ENCODE results near the gene TTC22.
A peak's percentile ranks its signal among the peaks of the same experiment; 100 is the strongest.

Gene TTC22

DNA sequence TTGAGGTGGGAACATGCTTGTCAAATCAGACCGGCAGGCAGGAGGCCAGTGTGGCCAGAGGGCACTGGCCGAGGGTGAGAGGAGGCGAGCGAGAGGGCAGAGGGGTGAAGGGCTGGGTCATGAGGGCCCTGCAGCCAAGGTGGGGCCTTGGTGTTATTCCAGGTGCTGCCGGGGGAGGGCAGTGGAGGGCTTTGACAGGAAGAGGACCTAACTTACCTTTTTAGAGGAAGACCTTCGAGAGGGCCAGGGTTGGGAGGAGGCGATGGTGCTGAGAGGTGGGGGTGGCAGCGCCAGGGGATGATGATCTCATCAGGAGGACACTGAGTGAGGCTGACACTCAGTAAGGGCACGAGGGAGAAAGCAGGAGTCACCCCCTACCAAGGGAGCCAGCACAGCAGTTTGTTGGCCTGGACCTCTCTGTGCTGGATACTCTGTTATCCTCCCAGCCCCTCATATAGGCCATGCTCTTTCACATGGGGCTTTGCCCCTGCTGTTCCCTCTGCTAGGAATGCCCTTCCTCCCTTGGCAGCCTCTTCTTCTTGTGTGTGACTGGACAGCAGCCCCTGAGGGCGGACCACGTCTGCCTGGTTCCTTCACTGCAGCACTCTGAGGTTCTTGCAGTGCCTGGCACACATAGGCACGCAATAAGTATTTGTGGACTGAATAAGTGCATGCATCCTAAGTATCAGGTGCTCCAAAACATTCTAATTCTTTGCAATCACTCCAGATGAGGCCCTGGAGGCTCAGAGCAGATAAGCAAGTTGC lies 7.5 kb upstream of the TTC22 start:
- DNase-seq (ENCODE audit: low read depth in 2 of 2, low spot score in 1 of 2) = no peak

DNA sequence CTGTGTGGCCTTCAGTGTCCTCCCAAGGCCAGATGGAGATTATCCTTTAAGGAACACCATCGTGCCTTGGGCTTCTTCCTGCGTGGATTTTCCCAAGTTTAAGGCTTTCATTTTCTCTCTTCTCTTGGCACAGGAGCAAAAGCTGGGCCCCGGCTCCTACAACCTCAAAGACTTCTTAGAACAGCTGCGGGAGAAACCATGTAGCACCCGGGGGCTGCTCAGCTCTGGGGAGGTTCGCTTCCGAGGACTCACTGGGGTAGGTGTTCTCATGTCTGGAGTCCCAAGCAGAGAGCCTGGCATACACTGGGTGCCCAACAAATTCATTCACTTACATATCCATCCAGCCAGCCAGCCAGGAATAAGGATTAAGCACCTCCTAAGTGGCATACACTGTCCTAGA lies 6.6 kb upstream of the TTC22 start:
- DNase-seq (ENCODE audit: low read depth in 2 of 2, low spot score in 1 of 2) = no peak

DNA sequence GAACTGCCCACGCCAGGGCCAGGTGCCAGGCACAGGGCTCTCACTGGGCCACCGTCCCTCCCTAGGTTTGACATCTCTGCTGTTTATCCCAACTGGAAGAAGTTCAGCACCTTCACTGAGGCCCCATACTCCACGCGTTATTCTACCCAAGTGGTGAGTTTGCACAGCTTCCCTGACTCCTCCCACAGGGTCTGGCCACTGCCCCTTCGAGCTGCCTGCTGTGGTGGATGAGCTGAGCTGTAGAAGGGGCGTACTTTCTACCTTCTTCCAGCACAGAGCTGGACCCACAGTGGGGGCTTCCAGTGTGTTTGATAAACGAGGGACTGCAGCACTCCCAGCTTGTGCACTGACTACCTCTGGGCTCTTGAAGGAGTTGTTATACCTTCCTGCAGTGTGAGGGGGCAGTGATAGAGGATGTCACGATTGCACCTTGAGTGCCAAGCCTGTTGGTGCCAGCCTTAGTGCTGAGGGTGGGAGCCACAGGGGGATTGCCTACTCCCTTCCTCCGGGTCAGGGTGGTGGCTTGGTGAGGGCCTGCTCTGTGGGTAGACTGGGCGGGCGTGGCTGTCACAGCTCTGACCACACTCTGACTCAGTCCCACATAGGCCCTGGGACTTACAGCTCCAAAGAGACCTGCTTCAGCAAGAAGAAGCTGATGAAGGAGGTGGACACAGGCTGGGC lies 5.9 kb upstream of the TTC22 start:
- DNase-seq (ENCODE audit: low read depth in 2 of 2, low spot score in 1 of 2) = peak in 1 of 2 donors; percentile 27

DNA sequence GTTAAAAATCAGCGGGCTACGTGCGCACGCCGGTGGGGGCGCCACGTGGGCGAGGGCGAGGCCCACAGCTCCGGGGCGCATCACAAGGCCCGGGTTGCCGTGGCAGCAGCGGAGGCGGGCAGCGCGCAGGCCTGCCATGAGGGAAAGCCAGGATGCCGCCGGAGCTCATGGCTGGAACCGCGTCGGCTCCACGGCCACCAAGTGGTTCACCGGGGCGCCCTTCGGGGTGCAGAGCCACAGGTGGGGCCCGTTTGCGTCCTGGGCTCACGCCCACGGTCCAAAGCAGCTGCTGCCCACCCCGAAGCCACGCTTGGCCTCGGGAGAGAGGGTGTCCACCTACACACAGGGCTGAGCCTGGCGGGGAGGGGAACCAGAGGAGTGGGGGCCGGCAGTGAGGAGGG lies 4.9 kb upstream of the TTC22 start:
- no peak for DNase-seq (ENCODE audit: low read depth in 2 of 2, low spot score in 1 of 2)

DNA sequence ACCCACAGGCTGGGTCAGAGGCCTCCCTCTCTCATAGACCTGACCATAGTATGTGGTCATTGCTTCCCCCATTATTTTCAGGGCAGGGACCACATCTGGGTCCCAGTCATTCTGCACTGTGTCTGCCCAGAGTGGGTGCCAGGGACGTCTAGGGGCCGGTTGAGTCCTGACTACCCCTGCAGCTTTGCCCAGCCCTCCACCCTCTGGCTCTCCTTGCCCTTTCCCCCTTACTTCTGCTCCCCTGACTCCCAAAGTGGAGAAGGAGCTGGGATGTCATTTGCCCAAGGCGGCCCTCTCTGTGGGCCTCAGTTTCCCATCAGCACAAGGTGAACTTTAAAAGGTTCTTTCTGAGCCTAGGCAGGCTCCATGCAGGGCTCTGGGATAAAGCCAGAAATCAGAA lies 4.3 kb upstream of the TTC22 start:
- DNase-seq (ENCODE audit: low read depth in 2 of 2, low spot score in 1 of 2) = no peak

DNA sequence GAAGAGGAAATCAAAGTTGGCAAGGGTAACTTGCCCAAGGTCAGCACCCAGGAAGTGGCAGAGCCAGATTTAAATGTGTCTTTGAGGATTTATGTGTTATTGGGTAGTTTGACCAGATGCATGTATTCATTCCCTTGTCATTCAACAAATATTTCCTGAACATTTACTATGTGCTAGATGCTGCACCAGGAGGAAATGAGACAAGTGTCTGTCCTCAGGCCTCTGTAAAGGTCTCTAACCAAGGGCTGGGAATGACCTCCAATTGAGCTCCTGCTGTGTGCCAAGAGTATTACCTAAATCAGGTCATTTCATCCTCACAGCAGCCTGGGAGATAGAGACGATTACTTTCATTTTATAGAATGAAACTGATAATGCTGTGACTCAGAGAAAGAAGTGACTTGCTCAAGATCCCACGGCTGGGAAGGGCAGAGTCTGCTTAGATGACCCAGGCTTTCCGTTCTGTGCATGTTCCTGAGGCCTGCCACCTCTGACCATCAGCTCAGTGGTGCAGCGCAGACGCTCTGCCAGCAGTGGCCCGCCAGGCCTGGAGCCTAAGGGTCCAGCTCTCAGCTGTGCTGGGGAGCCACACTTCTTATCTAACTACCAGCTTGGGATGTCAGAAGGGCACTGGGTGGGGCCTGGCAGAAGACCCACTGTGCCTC lies 3.5 kb upstream of the TTC22 start:
- no peak for DNase-seq (ENCODE audit: low read depth in 2 of 2, low spot score in 1 of 2)

DNA sequence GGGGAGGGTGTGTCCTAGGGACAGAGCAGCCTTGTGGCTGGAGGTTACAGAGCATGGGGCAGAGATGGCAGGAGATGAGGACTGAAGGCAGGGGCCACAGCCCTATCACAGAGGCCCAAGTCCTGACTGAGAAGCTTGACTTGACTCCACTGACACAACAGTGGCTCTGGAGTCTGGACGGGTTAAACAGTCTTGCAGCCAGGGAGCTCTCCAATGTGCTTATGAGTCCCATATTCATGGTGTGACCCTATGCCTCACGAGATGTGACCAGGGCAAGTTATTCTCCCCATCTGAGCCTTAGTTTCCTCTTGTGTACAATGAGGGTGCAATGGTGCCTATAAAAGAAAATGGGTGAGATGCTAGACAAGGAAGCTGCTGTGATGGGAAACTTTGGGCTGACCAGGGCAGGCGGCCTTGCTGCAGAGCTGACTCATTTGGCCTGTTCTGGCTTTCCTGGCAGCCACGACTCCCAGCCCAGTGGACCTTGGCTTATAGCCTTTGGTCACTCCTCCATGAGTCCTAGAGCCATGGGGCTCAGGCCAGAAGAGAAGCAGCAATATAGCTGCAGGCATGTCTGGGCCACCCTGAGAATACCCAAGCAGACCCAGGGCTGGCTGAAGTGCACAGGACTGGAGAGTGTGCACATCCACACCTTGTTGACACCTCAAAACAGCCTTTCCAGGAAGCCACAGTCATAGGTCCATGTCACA lies 2.8 kb upstream of the TTC22 start:
- no peak for DNase-seq (ENCODE audit: low read depth in 2 of 2, low spot score in 1 of 2)

DNA sequence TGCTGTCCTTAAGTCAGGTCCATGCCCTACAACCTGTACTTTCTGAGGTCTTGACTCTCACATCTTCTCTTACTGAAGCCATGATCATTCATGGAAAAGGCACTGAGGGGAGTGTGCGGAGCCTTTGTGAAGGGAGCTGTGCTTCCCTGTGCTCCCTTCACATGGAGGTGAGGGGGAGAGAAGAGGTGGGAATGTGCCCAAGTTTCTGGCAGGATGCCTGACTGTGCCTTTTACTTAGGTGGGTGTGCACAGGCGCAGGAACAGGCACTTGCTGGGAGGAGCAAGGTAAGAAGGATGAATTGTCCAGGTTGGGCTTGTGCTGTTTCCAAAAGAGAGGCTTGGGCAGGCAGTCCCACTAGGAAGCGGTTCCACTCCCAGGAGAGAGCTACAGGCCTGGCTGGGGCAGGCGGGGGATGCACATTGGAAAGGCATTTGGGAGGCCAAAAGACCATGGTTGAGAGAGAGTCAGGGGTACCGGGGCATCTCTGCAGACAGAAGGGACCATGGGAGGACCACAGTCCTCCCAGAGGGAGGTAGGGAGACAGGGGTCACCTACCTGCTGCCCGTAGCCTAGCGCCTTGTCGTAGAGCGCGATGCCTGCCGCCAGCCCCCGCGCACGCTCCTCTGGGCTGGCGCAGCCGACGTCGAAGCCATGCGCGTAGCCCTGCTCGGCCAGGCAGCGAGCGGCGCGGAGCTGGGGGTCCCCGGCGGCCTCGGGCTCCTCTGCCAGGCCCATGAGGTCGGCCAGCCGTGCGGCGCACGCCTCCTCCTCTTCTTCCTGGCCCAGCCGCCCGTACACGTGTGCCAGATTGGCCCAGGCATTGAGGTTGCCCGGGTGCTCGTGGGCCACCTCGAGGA lies 853 bp downstream of the TTC22 start:
- DNase-seq (ENCODE audit: low read depth in 2 of 2, low spot score in 1 of 2) = no peak

DNA sequence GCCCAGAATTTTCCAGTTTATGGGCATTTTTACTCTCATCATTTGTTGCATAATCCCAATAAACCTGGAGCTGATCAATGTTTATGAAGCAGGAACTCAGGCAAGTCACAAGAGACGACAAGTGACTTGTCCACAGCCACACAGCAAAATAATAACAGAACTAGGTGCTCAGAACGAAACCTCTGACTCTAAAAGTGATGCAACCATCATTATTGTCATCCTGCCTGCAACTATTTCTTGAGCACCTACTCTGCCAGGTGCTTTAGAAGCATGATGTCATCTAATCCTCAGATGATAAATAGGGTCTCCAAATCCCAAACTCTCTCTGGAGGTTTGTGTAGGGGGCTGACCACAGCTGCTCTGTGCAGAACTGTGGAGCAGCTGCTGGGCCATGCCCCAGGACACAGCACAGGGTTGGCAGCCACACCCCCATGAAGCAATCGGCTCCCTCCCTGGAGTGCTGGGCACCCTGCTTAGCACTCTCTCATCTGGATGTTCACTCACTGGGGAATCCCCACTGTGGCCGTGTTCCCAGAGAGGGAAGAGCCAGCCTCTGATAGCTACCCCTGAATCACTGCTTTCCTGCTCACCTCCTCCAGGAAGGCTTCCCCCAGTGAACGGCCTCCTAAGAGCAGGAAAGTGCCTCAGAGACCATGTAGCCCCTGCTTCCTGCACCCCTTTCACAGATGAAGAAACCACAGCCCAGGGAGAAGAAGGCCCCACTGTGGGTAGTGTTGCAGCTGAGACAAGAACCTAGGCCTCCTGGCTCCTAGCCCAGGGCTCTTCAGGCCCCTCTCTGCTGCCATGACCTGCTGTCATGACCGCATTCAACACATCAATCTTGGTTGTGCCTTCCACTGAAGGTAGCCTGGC lies 2.1 kb downstream of the TTC22 start:
- DNase-seq (ENCODE audit: low read depth in 2 of 2, low spot score in 1 of 2) = peak in 1 of 2 donors; percentile 2

DNA sequence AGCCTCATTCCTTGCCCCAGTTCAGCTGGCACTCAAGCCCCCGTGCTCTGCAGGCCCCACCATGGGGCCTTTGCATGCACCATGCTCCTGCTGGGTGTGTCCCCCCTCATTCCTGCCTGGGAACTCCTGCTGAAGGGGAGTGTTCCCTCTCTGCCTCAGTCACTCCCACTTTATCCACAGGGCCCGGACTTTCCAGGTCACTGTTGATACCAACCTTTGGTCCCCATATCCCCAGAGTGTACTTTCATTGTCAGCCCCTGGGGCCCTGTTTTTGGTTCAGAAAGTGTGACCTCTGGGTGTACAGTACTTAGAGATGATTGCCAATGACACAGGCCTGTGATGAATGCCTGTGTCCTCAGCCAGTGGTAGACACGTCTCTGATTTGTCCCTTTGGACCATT lies 2.9 kb downstream of the TTC22 start:
- DNase-seq (ENCODE audit: low read depth in 2 of 2, low spot score in 1 of 2) = no peak

DNA sequence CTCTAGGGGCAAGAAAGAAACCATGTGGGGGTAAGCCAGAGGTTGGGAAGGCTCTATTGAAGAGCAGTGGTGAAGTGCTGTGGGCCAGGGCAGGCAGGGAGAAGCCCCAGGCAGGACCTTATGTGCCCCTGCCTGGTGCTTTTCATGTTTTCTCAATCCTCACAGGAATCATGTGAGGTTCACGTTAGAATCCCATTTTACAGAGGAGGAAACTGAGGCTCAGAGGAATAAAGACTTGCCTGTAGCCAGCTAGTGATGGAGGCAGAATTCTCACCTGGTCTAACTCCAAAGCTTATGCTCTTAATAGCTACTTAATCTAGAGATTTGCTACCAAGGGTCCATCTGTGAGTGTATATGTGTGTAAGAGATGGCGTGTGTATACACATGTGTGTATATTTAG lies 4.2 kb downstream of the TTC22 start:
- no peak for DNase-seq (ENCODE audit: low read depth in 2 of 2, low spot score in 1 of 2)

DNA sequence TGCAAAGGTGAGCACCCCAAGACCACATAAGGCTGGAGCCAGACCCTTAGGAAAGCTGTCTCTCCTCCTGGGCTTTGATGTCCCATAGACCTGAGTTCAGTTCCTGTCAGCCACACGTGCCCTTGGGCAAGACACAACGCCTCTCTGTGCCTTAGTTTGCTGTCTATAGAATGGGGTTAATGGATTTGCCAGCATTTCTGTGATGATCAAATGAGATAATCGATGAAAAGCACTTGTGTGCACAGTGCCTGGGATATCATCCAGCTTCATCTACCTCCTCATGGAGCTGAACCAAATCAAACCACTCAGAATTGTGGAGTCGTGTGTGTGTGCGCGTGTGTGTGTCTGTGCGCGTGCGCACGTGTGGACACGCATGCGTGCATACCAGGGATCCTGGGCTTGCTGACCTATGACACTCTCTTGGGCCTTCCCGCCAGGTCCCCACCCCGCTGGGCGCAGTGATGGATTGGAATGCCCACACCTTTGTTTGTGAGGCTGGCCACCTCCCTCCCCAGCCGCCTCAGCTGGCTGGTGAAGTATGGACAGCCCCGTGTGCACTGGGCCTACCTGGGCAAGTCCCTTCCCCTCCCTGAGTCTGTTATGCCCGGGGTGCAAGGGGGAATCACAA lies 5.2 kb downstream of the TTC22 start:
- no peak for DNase-seq (ENCODE audit: low read depth in 2 of 2, low spot score in 1 of 2)

DNA sequence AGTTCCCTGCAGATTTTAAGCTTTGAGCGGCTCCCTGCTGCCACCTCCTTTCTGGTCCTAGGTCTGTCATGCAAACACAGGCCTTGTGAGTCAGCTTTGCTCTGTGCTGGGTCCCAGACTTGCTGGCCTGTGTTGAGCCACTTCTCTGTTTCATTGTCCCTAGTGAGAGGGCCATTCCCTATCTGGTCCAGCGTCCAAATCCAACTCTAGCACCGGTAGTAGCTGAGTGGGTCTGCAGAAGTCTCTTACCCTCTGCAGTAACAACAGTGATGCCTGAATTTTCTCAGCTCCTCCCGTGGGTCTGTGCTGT lies 5.8 kb downstream of the TTC22 start:
- no peak for DNase-seq (ENCODE audit: low read depth in 2 of 2, low spot score in 1 of 2)

DNA sequence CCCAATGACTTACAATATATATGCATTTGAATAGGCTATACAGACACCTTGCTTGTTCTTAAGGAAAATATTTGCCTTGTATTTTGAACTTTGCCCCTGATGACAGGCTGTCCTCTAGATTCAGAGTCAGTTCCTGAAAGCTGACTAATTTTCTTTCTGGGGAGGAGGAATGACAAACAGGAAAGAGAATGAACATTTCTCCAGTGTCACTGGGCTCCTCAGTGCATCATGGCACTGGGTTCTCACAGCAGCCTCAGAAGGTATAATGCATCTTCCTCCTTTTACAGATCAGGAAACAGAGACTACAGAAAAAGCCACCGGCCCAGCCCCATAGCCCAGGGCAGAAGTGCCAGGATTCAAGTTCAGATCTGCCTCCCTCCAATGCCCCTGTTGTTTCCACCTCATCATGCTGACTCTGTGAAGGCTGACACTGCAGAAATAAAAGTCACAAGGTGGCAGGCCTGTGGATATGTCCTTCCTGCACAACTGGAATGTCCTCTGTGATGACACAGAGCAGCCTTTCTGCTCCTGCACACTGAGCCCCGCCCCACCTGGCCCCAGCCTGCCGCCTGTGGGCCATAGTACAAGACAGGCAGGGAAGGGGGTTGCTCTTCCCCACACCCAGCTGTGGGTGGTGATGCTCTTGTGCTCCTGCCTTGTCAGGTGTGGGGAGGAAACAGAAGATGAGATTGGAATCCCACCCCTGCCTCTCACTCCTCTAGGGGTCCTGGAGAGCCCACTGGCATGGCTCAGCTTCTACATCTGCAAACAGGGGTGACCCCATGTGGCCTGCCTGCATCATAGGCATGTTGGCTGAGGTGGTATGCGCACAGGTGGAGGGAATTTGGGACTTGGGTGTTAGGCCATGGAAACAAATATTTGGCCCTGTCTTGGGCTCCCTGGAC lies 6.4 kb downstream of the TTC22 start:
- DNase-seq (ENCODE audit: low read depth in 2 of 2, low spot score in 1 of 2) = no peak

DNA sequence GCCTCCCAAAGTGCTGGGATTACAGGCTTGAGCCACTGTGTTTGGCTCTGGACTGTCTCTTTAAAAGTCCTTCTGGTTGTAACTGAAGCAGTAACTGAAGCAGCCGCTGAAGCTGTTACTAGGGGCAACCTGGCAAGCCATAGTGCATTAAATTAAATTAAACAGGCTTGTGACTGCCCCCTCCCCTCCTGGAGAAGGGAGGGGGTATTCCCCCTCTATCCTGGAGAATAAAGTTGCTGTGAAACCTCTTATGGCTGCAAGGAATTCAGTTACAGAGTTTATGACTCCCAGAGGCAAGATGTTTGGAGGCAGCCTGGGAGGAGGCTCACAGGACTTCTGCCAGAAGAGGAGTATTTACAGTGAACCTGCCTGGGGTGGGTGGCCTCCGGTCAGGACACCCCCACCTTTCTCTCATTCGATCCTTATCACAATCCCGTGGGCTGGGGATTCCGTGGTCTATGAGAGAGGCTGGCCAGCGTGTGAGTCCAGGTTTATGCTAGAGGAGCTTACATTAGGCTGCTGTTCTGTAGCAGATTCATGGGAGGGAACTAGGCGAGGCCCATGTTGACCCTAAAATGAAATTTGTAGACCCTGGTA lies 8.3 kb downstream of the TTC22 start:
- no peak for DNase-seq (ENCODE audit: low read depth in 2 of 2, low spot score in 1 of 2)

DNA sequence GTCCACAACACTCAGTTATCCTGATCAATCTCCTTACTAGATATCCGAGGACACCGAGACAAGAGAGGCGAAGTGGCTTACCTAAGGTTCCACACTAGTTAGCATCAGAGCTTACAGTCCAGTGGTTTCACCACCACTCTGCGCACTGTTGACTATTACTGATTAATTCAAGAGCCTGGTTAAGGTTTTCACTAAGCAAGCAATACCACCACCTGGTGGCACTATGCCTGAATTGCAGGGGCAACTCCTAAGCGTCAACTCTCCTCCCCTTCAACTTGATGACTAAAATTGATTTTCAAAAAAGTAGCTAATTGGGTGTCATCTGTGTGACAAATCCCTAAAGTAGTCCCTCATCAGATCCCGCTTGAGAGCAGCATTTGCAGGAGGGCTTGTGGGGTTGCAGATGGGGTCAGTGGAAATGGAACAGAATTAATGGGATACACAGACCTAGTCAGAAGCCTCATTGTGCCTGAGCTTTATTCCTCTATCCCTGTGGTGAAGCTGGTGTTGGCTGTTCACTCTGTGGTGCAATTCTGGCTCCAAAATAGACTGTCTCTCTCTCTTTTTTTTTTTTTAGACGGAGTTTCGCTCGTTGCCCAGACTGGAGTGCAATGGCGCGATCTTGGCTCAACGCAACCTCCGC lies 9.1 kb downstream of the TTC22 start:
- DNase-seq (ENCODE audit: low read depth in 2 of 2, low spot score in 1 of 2) = no peak

DNA sequence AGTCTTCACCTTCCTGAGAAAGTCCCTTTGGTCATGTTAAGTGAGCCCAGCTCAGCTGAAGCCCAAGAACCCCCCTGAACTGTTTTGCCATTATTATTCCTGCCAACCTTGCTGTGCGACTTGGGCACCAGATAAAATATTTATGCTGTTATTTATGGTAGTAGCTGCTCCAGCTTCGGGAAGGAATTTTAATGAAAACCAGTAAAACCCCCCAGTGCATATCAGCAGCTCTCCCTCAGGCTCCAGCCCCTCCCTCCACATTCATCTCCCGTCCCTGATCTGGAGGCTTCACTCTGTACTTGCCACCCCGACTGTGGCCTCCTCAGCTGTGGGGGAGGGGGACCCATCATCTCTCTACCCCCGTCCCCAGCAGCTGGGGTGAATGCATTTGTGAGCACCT lies 12.7 kb downstream of the TTC22 start:
- DNase-seq (ENCODE audit: low read depth in 2 of 2, low spot score in 1 of 2) = no peak

DNA sequence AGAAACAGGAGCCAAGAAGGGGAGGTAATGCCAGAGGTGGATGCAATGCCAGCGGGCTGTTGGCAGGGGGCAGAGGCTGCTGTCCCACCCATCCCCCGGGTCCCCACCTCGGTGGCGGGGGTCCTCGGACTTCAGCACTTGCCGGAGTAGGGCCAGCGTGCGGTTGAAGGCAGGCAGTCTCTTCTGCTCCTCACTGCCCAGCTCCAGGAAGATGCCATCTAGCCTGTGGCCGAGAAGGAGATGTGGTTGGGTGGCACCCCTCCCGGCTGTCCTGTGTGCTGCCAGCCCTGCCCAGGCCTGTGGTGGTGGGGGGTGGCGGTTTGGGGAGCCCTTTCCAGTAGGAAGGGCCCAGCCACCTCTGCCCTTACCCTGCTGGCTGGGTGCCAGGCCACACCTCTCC lies 13.5 kb downstream of the TTC22 start:
- no peak for DNase-seq (ENCODE audit: low read depth in 2 of 2, low spot score in 1 of 2)
